Activated CD8-positive, alpha-beta T cell treated with anti-CD3 and anti-CD28 coated beads for 36 hours (primary cell): Measurements from ENCODE around the gene LACTB. TPM values are rescaled to one million over a fixed set of nuclear protein-coding genes. Genes with fewer than 3 reads are reported as not detected.

ENCODE experiments used
- ATAC-seq: fragments of 200-7000 bp; cut with Tn5 transposase; one replicate; pipeline ENCODE4 v1.10.0; 2021; ENCODE audit warnings: mild to moderate bottlenecking, moderate library complexity
- CTCF ChIA-PET: fragments of 350-600 bp; sonication (Branson Sonifier 250); formaldehyde crosslinking; loops from one replicate; lab custom pipeline; 2021; ENCODE audit warnings: antibody characterized with exemption; lab: Charles Lee
- POLR2A ChIA-PET: fragments of 350-600 bp; sonication (Branson Sonifier 250); formaldehyde crosslinking; loops from one replicate; lab custom pipeline; 2021; ENCODE audit warnings: antibody characterized with exemption; lab: Charles Lee
- DNase-seq: peaks from one replicate; pipeline ENCODE4 v3.0.0-alpha.2; 2020
- H3K27ac Mint-ChIP-seq: one replicate; pipeline ENCODE4 v1.8.0; 2021; ENCODE audit warnings: mild to moderate bottlenecking, mixed read lengths
- H3K27me3 Mint-ChIP-seq: one replicate; pipeline ENCODE4 v1.8.0; 2021; ENCODE audit warnings: mixed read lengths
- H3K36me3 Mint-ChIP-seq: one replicate; pipeline ENCODE4 v1.8.0; 2021; ENCODE audit warnings: low read depth, mixed read lengths
- H3K4me1 Mint-ChIP-seq: one replicate; pipeline ENCODE4 v1.8.0; 2021; ENCODE audit warnings: low read depth, mixed read lengths
- H3K4me3 Mint-ChIP-seq: one replicate; pipeline ENCODE4 v1.8.0; 2021; ENCODE audit warnings: mild to moderate bottlenecking, moderate library complexity, mixed read lengths
- H3K9me3 Mint-ChIP-seq: one replicate; pipeline ENCODE4 v1.8.0; 2021; ENCODE audit warnings: mixed read lengths
- CTCF ChIP-seq: fragments of 200-600 bp; IDR thresholded peaks from one replicate; pipeline ENCODE4 v1.8.0; 2022; ENCODE audit warnings: antibody characterized with exemption, mild to moderate bottlenecking
- intact Hi-C: fragments of 100-400 bp; cut with micrococcal nuclease; formaldehyde crosslinking; loops from one replicate; pipeline ENCODE4 v1.10.0; 2022
- total RNA-seq, 2 experiments: library from RNA; stranded (reverse); gene quantifications; one replicate each; pipeline ENCODE4 v1.2.3, GENCODE V29; 2021

The LACTB gene
- total RNA-seq, 2 experiments from 2014 or later = 27.3 to 28.3 TPM

DNA sequence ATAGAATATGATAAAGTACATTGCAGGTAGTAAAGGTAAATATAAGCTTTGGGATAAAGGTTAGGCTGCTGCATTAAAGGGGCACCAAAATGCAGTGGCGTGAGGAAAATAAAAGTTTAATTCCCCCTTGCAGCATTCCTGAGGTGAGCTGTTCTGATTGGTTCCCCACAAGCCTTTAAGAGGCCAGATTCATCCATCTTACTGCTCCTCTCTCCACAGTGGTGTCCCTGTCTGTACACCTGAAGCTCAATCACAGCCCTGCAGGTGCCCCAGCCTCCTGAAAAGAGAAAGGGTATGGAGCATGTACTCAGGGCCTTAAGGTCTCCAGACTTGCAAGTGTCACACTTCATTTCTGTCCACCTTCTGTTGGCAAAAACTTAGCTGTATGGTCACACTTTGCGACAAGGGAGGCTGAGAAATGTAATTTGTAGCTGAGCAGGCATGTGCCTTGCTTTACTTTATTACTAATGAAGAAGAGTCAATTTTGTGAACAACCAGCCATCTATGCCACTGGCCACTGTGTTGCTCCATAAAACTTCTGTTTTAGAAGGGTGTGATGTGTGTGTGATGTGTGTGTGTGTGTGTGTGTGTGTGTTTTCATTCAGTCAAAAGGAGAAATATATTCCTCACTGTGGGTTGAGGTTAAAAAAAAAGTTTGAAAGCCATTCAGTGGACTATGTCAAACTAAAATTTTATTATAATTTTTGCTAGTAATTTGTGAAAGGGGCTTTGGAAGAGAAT, 12.8 kb downstream of the LACTB start:
- Mint-ChIP-seq H3K4me3 (no peak overlapping the region), H3K27me3 (no peaks in the 10 kb centered on the region), H3K36me3 (peaks cover 10% of the 10 kb centered on the region), H3K27ac (no peak overlapping the region), H3K4me1 (peaks cover 10% of the 10 kb centered on the region), H3K9me3 (no peaks in the 10 kb centered on the region)
- DNase-seq (no peak), ATAC-seq (no peak)
- intact Hi-C loops = no loop called here
- ChIA-PET POLR2A (interaction anchor here (0.6 kb wide), 1 partner anchor 23 kb away, joined by 3 read pairs; the partner anchor contains the start of gene RPS27L), CTCF (interaction anchor here (1.0 kb wide), 1 partner anchor 122 kb away, joined by 3 read pairs; no protein-coding TSS in a partner anchor)
- no peak for TF ChIP-seq CTCF

- CTCF ChIA-PET = interaction anchor here (1.0 to 1.5 kb wide), 3 partner anchors 11 to 156 kb away, joined by 3 to 6 read pairs (median 3); no protein-coding TSS in a partner anchor
- POLR2A ChIA-PET = interaction anchor here (0.9 kb wide), 1 partner anchor 9 kb away, joined by 4 read pairs; no protein-coding TSS in a partner anchor
Measured at GRCh38 chr15:63135281-63135680, 13.6 kb downstream of the LACTB start.

DNA sequence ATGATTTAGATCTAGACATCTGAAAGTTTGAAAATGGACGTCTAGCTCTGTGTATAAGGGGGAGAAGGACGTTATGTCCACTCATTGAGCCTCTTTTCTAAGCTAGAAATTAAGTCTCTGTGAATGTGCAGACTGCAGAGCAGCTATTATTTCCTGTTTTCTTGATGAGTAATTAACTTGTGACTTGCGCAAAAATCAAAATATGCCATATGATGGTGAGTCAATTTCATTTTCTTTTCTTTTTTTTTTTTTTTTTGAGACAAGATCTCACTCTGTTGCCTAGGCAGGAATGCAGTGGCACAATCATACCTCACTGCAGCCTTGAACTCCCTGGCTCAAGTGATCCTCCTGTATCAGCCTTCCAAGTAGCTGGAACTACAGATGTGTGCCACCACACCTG, 14.1 kb downstream of the LACTB start:
- ChIA-PET POLR2A (interaction anchor here (0.9 to 1.9 kb wide), 3 partner anchors 8 to 22 kb away, joined by 4 to 5 read pairs (median 4); partner anchors contain the start of gene RPS27L), CTCF (interaction anchor here (1.0 to 1.5 kb wide), 5 partner anchors 11 to 155 kb away, joined by 3 to 6 read pairs (median 4); no protein-coding TSS in a partner anchor)
- no peaks in the 10 kb centered on the region for H3K27me3 Mint-ChIP-seq
- H3K4me3 Mint-ChIP-seq = no peak overlapping the region
- peaks cover 8% of the 10 kb centered on the region for H3K36me3 Mint-ChIP-seq
- H3K9me3 Mint-ChIP-seq = no peaks in the 10 kb centered on the region
- H3K4me1 Mint-ChIP-seq = peaks cover 12% of the 10 kb centered on the region
- intact Hi-C loops = no loop called here
- TF ChIP-seq CTCF = no peak
- H3K27ac Mint-ChIP-seq = no peak overlapping the region
- ATAC-seq (peak; percentile 13), DNase-seq (no peak)

More at GRCh38 chr15:63135281-63135680, 13.6 kb downstream of the LACTB start:
- Mint-ChIP-seq H3K36me3 (peaks cover 8% of the 10 kb centered on the region), H3K4me1 (peaks cover 10% of the 10 kb centered on the region), H3K4me3 (no peak overlapping the region), H3K9me3 (no peaks in the 10 kb centered on the region), H3K27ac (no peak overlapping the region), H3K27me3 (no peaks in the 10 kb centered on the region)
- no peak for TF ChIP-seq CTCF
- no peak for DNase-seq
- ATAC-seq = no peak
- intact Hi-C loops = no loop called here

DNA sequence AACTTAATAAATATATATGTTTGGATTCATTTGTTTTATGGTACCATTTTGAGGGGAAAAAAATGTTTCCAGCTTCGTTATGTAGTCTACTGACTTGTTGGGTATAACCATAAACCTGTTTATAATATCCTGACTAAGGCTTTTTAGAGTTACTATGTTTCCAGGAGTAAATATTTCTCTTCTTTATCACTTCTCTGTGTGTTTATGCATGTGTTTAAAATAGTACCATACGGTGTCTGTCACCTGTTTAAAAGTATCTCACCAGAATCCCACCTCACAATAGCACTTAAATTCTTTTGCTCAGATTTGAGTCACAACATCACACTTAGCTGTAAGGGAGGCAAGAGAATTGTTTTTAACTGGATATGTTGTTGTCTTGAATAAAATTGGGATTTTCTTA, 15.1 kb downstream of the LACTB start:
- Mint-ChIP-seq H3K9me3 (no peaks in the 10 kb centered on the region), H3K27ac (no peak overlapping the region), H3K27me3 (no peaks in the 10 kb centered on the region), H3K4me1 (peaks cover 20% of the 10 kb centered on the region), H3K36me3 (peaks cover 10% of the 10 kb centered on the region), H3K4me3 (no peak overlapping the region)
- DNase-seq = no peak
- intact Hi-C loops = no loop called here
- CTCF ChIA-PET = interaction anchor here (1.4 to 1.5 kb wide), 3 partner anchors 10 to 89 kb away, joined by 4 to 6 read pairs (median 5); no protein-coding TSS in a partner anchor
- ATAC-seq = no peak
- no peak for TF ChIP-seq CTCF
- POLR2A ChIA-PET = interaction anchor here (1.2 to 1.9 kb wide), 2 partner anchors 10 to 21 kb away, joined by 4 to 5 read pairs; partner anchors contain the start of gene RPS27L

DNA sequence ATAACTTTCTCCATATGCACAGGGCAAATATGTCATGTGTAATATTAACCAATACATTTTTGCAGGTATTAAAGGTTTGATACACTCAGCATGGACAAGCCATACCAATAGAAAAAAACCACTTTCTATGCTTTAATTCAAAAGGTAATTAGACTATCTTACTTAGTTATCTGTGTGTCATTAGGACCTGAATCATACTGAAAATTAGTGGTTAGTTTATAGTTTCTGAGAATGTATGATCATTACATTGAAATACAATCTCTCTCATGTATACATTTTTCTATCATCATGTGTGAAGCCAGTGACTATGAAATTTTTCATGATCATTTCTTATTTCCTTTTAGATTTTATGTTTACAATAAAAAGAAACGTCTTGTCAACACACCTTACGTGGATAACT, 19.3 kb downstream of the LACTB start:
- no peak overlapping the region for H3K4me3 Mint-ChIP-seq
- H3K9me3 Mint-ChIP-seq = no peaks in the 10 kb centered on the region
- ChIA-PET POLR2A (no interaction called here), CTCF (no interaction called here)
- H3K36me3 Mint-ChIP-seq = peaks cover 10% of the 10 kb centered on the region
- no peak overlapping the region for H3K27ac Mint-ChIP-seq
- TF ChIP-seq CTCF = no peak
- H3K27me3 Mint-ChIP-seq = no peaks in the 10 kb centered on the region
- H3K4me1 Mint-ChIP-seq = peaks cover 16% of the 10 kb centered on the region
- ATAC-seq (no peak), DNase-seq (no peak)
- intact Hi-C loops = no loop called here
